H1 (cell line): ENCODE data around the gene MITF. TPM values are rescaled to one million over a fixed set of nuclear protein-coding genes. Genes with fewer than 3 reads are reported as not detected.

Source experiments
- BCL11A ChIP-seq, 2 experiments: IDR thresholded peaks; one replicate each; pipeline ENCODE4 v1.6.1; 2011; ENCODE audit warnings: low read depth in 2 of 2, low read length in 2 of 2, mild to moderate bottlenecking in 2 of 2
- HDAC2 ChIP-seq, 2 experiments: fragments of 300-600 bp in 1 of 2; sonication (generic) in 1 of 2; IDR thresholded peaks; 2 replicates each; pipeline ENCODE4 v1.6.1; 2011 to 2012; ENCODE audit warnings: low read depth in 2 of 2, low read length in 2 of 2, mild to moderate bottlenecking in 2 of 2, moderate library complexity in 2 of 2, borderline replicate concordance in 1 of 2, inconsistent platforms in 1 of 2
- polyA plus RNA-seq, 7 experiments: library from polyadenylated mRNA; depleted of rRNA in 3 of 7; stranded (reverse) in 5 of 7; unstranded in 2 of 7; fragments of >200 nt in 5 of 7; fragments of 200-250 nt in 2 of 7; gene quantifications; 1 replicate in 5 of 7; 2 replicates in 1 of 7; 4 replicates in 1 of 7; pipeline versions ENCODE4 v1.2.1 to v1.2.3, GENCODE V29; 2011 to 2013; ENCODE audit warnings: missing spikeins in 2 of 7, mixed read lengths in 2 of 7
- total RNA-seq: library from RNA; stranded (reverse); fragmentation: NEBNext Ultra II Directional; extraction: Animal tissue kit (Norgen Biotek cat#: 25700); gene quantifications from 2 replicates; pipeline ENCODE4 v1.2.1, GENCODE V29; 2021

MITF gene
- total and polyA plus RNA-seq, 2 of the 8 experiments (the other 6 are each of a cell fraction or from before 2014, with no cell fraction given) = 0.53 to 1.4 TPM

DNA sequence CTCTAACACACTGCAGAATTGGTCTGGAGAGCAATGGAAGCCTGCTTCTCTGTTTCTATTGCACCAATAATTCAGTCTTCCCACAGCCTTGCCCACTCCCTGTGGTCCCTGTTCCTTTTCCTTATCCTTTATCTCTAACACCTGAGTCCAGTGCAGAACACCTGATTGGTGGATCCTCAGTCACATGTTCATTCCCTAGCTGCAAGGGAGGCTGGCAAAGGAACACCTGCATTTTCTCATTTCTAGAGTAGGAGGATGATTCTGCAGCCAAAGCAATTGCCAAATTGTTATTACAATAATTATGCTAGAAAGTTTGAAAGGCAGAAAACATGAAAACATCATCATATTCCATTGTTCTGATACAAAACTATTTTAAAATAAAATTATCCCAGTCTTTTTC, 176.5 kb downstream of the MITF start (continued):
- TF ChIP-seq HDAC2 (IDR thresholded peaks at IDR 0.05; ENCODE audit: borderline replicate concordance in 1 of 2, low read depth in 2 of 2, low read length in 2 of 2) (no peak), BCL11A (IDR thresholded peaks at IDR 0.05; ENCODE audit: low read depth in 2 of 2, low read length in 2 of 2) (no peak)
